ENCODE measurements around the gene SPEF1.

DNA sequence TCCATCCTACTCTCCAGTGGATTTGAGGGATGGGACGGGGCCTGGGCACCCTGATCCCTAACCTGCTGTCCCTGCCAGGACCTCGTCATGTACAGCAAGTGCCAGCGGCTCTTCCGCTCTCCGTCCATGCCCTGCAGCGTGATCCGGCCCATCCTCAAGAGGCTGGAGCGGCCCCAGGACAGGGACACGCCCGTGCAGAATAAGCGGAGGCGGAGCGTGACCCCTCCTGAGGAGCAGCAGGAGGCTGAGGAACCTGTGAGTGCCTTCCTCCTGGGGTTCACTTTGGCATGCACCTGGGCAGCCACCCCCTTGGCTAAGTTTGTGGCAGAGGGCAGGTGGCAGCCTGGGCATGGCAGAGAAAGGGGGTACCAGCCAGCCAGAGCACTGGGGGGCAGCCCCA is 20.6 kb upstream of the SPEF1 start:
- TF ChIP-seq, protein P1, sequence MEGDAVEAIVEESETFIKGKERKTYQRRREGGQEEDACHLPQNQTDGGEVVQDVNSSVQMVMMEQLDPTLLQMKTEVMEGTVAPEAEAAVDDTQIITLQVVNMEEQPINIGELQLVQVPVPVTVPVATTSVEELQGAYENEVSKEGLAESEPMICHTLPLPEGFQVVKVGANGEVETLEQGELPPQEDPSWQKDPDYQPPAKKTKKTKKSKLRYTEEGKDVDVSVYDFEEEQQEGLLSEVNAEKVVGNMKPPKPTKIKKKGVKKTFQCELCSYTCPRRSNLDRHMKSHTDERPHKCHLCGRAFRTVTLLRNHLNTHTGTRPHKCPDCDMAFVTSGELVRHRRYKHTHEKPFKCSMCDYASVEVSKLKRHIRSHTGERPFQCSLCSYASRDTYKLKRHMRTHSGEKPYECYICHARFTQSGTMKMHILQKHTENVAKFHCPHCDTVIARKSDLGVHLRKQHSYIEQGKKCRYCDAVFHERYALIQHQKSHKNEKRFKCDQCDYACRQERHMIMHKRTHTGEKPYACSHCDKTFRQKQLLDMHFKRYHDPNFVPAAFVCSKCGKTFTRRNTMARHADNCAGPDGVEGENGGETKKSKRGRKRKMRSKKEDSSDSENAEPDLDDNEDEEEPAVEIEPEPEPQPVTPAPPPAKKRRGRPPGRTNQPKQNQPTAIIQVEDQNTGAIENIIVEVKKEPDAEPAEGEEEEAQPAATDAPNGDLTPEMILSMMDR (IDR thresholded peaks at IDR 0.05) = no peak
- TF ChIP-seq POLR2A (IDR thresholded peaks at IDR 0.05) = no peak
